Measurements from ENCODE around the gene MCM9. TPM values are rescaled to one million over a fixed set of nuclear protein-coding genes. Genes with fewer than 3 reads are reported as not detected.

Gene MCM9
- total and polyA plus RNA-seq, 2 donors from 2014 or later, result 4.8 to 25.9 TPM

DNA sequence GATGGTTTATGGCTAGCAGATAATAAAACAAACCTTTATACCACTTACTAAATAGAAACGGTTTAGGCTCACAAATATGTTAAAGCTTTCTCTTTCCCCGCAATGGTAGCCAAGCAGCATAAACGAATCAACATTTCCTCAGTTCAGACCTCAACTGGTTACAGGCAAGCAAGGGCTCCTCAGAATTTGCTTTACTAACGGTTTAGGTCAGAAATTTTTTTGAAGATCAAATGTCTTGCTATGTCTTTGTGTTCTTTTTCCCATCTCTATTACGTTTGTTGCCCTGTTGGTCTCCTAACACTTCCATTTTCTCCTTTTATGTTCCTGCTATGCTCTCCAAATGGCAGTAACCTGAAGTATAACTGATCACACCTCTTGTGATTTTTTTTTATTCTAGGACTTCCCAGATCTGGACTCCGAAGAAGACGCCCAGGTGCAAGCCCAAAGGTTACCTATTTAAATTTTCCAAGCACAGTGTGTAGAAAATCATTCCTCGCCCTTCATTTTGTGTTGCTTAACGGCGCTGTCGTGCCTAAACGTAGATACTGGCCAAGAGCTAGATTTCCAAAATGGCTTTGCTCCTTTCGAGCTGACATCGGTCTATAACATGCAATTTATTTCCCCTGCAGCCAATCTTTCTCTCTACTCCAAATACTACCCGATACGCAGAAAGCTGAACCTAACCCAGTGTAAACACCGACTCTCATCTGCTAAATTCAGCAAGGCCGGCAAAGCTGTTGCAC, 41.7 kb downstream of the MCM9 start:
- peaks cover 0 to 2% (median 0%) of the 10 kb centered on the region in 3 donors for H3K4me1 ChIP-seq (ENCODE audit: control insufficient read depth in 2 of 3, insufficient read depth in 2 of 3, low read depth in 1 of 3, low read length in 3 of 3)
- intact Hi-C loops (cut with DNase I), result no loop called here
- no peaks in the 10 kb centered on the region for H3K9me3 ChIP-seq (ENCODE audit: control insufficient read depth in 2 of 3, insufficient read depth in 1 of 3, low read length in 3 of 3)
- DNase-seq (peak in 4 of 5 donors; percentile 32 to 92 (median 84)), FAIRE-seq (no peak)
- H3K4me3 ChIP-seq (ENCODE audit: low read length in 3 of 3), result peak overlapping the region; percentile 77 to 98 (median 93)
- H3K27me3 ChIP-seq (ENCODE audit: control insufficient read depth, insufficient read depth, low read length), result no peaks in the 10 kb centered on the region
- peak overlapping the region; percentile 38 to 96 (median 68) for H3K9ac ChIP-seq (ENCODE audit: low read length in 3 of 3)
- H3K27ac ChIP-seq (ENCODE audit: low read depth in 2 of 2, low read length in 2 of 2), result peak overlapping the region; percentile 73 to 84
- no peaks in the 10 kb centered on the region for H3K36me3 ChIP-seq (ENCODE audit: control insufficient read depth in 2 of 3, insufficient read depth in 3 of 3, low read length in 3 of 3)
- TF ChIP-seq, protein P1, sequence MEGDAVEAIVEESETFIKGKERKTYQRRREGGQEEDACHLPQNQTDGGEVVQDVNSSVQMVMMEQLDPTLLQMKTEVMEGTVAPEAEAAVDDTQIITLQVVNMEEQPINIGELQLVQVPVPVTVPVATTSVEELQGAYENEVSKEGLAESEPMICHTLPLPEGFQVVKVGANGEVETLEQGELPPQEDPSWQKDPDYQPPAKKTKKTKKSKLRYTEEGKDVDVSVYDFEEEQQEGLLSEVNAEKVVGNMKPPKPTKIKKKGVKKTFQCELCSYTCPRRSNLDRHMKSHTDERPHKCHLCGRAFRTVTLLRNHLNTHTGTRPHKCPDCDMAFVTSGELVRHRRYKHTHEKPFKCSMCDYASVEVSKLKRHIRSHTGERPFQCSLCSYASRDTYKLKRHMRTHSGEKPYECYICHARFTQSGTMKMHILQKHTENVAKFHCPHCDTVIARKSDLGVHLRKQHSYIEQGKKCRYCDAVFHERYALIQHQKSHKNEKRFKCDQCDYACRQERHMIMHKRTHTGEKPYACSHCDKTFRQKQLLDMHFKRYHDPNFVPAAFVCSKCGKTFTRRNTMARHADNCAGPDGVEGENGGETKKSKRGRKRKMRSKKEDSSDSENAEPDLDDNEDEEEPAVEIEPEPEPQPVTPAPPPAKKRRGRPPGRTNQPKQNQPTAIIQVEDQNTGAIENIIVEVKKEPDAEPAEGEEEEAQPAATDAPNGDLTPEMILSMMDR (IDR thresholded peaks at IDR 0.05; ENCODE audit: borderline replicate concordance, extremely low read depth, insufficient read depth), result no peak

DNA sequence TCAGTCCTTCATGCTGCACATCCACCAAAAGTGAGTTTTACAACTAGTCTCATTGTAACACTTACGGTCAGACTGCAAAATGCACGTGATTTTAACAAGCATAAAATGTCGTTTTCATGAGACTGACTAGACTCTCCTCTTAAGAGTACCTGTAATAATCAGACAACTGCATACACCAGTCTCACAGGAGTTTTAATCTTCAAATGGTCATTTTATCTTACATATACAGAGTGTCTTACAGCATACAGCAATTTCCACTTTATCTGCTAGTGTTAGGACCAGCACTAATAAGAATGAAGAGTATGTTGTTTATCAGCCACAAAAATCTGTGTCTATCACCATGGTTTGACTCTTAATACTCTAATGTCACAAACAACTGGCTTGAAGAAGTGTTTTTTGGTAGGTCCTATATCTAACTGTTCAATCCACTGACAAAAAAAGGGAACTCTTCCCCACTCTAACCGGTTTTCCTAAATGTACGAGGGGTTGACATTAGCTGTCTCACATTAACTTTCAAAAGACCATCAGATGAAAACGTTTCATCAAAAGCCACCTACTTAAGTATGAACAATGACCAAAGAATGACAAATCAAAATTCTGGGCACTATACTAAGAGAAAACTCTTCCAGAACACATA, 42.5 kb downstream of the MCM9 start:
- peak in 2 of 5 donors; percentile 20 to 35 for DNase-seq
- H3K9ac ChIP-seq (ENCODE audit: low read length in 3 of 3), result peak overlapping the region in 2 of 3 donors; percentile 68 to 96
- peak overlapping the region; percentile 77 to 98 (median 93) for H3K4me3 ChIP-seq (ENCODE audit: low read length in 3 of 3)
- H3K36me3 ChIP-seq (ENCODE audit: control insufficient read depth in 2 of 3, insufficient read depth in 3 of 3, low read length in 3 of 3), result no peaks in the 10 kb centered on the region
- FAIRE-seq, result no peak
- H3K27ac ChIP-seq (ENCODE audit: low read depth in 2 of 2, low read length in 2 of 2), result peak overlapping the region; percentile 35 to 84
- H3K27me3 ChIP-seq (ENCODE audit: control insufficient read depth, insufficient read depth, low read length), result no peaks in the 10 kb centered on the region
- no peaks in the 10 kb centered on the region for H3K9me3 ChIP-seq (ENCODE audit: control insufficient read depth in 2 of 3, insufficient read depth in 1 of 3, low read length in 3 of 3)
- H3K4me1 ChIP-seq (ENCODE audit: control insufficient read depth in 2 of 3, insufficient read depth in 2 of 3, low read depth in 1 of 3, low read length in 3 of 3), result peaks cover 0 to 2% (median 0%) of the 10 kb centered on the region in 3 donors
- TF ChIP-seq, protein P1 (IDR thresholded peaks at IDR 0.05; ENCODE audit: borderline replicate concordance, extremely low read depth, insufficient read depth), result no peak
- intact Hi-C loops (cut with DNase I), result no loop called here

DNA sequence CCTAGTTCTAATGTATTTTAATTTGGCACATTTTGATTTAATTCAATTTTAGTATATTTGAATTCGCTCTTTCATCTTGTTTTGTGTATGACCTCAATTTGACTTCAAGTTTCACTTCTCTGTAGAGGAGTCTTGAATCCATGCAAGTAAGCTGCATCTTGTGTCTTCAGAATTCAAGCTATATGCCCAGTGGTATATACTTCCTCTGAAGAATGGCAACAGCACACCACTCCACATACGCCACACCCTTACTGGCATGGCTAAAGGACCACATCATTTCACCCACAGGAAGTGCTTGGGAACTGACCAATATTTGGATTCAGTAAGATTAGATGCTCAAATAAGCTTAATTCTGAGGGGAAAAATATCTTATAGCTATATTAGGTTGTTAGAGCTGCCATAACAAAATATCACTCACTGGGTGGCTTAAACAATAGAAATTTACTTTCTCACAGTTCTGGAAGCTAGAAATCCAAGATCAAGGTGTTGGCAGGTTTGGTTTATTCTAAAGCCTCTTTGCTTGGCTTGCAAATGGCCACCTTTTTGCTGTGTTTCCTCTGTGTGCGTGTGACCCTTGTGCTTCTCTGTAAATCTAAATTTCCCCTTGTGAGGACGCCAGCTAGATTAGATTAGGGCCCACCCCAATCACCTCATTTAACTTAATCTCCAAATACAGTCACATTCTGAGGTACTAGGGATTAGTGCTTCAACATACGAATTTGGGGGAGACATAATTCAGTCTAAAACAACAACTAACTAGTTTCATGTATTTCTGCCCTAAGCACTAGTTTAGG, 43.8 kb downstream of the MCM9 start:
- intact Hi-C loops (cut with DNase I), result no loop called here

More for the DNA sequence above, 43.8 kb downstream of the MCM9 start:
- no peak overlapping the region for H3K4me3 ChIP-seq (ENCODE audit: low read length in 3 of 3)
- no peak for DNase-seq
- FAIRE-seq, result no peak
- TF ChIP-seq, protein P1 (IDR thresholded peaks at IDR 0.05; ENCODE audit: borderline replicate concordance, extremely low read depth, insufficient read depth), result no peak
- no peaks in the 10 kb centered on the region for H3K36me3 ChIP-seq (ENCODE audit: control insufficient read depth in 2 of 3, insufficient read depth in 3 of 3, low read length in 3 of 3)
- H3K4me1 ChIP-seq (ENCODE audit: control insufficient read depth in 2 of 3, insufficient read depth in 2 of 3, low read depth in 1 of 3, low read length in 3 of 3), result peaks cover 0 to 1% (median 0%) of the 10 kb centered on the region in 3 donors
- H3K27ac ChIP-seq (ENCODE audit: low read depth in 2 of 2, low read length in 2 of 2), result no peak overlapping the region
- no peaks in the 10 kb centered on the region for H3K27me3 ChIP-seq (ENCODE audit: control insufficient read depth, insufficient read depth, low read length)
- no peak overlapping the region for H3K9ac ChIP-seq (ENCODE audit: low read length in 3 of 3)
- H3K9me3 ChIP-seq (ENCODE audit: control insufficient read depth in 2 of 3, insufficient read depth in 1 of 3, low read length in 3 of 3), result no peaks in the 10 kb centered on the region

Data from kidney (tissue), 14 donors.